GM12878 (cell line): ENCODE measurements around the gene DNAJC5.

Experiments
- CTCF ChIP-seq, 3 experiments: IDR thresholded peaks in 2 of 3; conservative IDR thresholded peaks in 1 of 3; 2 replicates each; pipeline ENCODE4 v1.5.1; 2011; ENCODE audit warnings: low read depth in 3 of 3, low read length in 3 of 3, mild to moderate bottlenecking in 3 of 3, control low read depth in 2 of 3, moderate library complexity in 2 of 3, inconsistent platforms in 1 of 3, mixed read lengths in 1 of 3; ENCODE audit not compliant: control insufficient read depth in 2 of 3, insufficient read depth in 1 of 3; ENCODE audit errors: extremely low read depth in 1 of 3
- EP300 ChIP-seq, 2 experiments: fragments of 150-350 bp in 1 of 2; IDR thresholded peaks; 2 replicates each; pipeline ENCODE4 v1.6.1; 2011 to 2012; ENCODE audit warnings: low read depth in 2 of 2, low read length in 2 of 2, borderline replicate concordance in 1 of 2, improper control_type of control experiment in 1 of 2, inconsistent platforms in 1 of 2; ENCODE audit not compliant: control insufficient read depth in 1 of 2
- EZH2 ChIP-seq: IDR thresholded peaks from 2 replicates; pipeline ENCODE4 v1.6.1; 2012; ENCODE audit warnings: low read depth, mild to moderate bottlenecking, control low read depth, inconsistent platforms, low read length, borderline replicate concordance; ENCODE audit not compliant: control insufficient read depth
- FOXK2 ChIP-seq: fragments of 450-650 bp; IDR thresholded peaks from 2 replicates; pipeline ENCODE4 v1.6.1; 2017; ENCODE audit warnings: mild to moderate bottlenecking, moderate library complexity
- HDAC2 ChIP-seq: fragments of 200-600 bp; sonication (generic); IDR thresholded peaks from 2 replicates; pipeline ENCODE4 v1.6.1; 2017
- NFIC ChIP-seq: IDR thresholded peaks from 2 replicates; pipeline ENCODE4 v1.6.1; 2012; ENCODE audit warnings: low read depth, mild to moderate bottlenecking, inconsistent platforms, low read length, moderate library complexity
- POLR2A ChIP-seq: IDR thresholded peaks from 2 replicates; pipeline ENCODE4 v1.6.1; 2011; ENCODE audit warnings: low read depth, mild to moderate bottlenecking, low read length
- RAD21 ChIP-seq: IDR thresholded peaks from 2 replicates; pipeline ENCODE4 v1.6.1; 2011; ENCODE audit warnings: mild to moderate bottlenecking, low read depth, low read length, moderate library complexity; ENCODE audit not compliant: insufficient read depth
- RCOR1 ChIP-seq: conservative IDR thresholded peaks from 2 replicates; pipeline ENCODE4 v1.6.1; 2012; ENCODE audit warnings: low read depth, low read length, improper control_type of control experiment
- SIX5 ChIP-seq: IDR thresholded peaks from 2 replicates; pipeline ENCODE4 v1.6.1; 2011; ENCODE audit warnings: mild to moderate bottlenecking, low read depth, low read length, moderate library complexity; ENCODE audit not compliant: severe bottlenecking
- TAF1 ChIP-seq: IDR thresholded peaks from 2 replicates; pipeline ENCODE4 v1.6.1; 2011; ENCODE audit warnings: mild to moderate bottlenecking, low read depth, low read length, borderline replicate concordance
- USF2 ChIP-seq: IDR thresholded peaks from 2 replicates; pipeline ENCODE4 v1.6.1; 2011; ENCODE audit warnings: low read depth, low read length, improper control_type of control experiment, borderline replicate concordance

GRCh38 chr20:63950701-63951397 is 55.9 kb downstream of the DNAJC5 start:
- TF ChIP-seq EP300 (IDR thresholded peaks at IDR 0.05; ENCODE audit: borderline replicate concordance in 1 of 2, control insufficient read depth in 1 of 2, low read depth in 2 of 2, low read length in 2 of 2) (no peak), HDAC2 (no peak), EZH2 (no peak), TAF1 (no peak), NFIC (no peak), CTCF (IDR thresholded peaks at IDR 0.05 in 2 of 3, conservative IDR thresholded peaks at IDR 0.05 in 1 of 3; ENCODE audit: control insufficient read depth in 2 of 3, extremely low read depth in 1 of 3, insufficient read depth in 1 of 3, low read depth in 3 of 3, low read length in 3 of 3) (no peak), POLR2A (no peak), SIX5 (no peak), RAD21 (no peak), USF2 (no peak), RCOR1 (no peak), FOXK2 (no peak)
